Neural crest cell (in vitro differentiated cells): ENCODE data around the gene SLCO4A1. TPM values are rescaled to one million over a fixed set of nuclear protein-coding genes. Genes with fewer than 3 reads are reported as not detected.

Experiments
- DNase-seq: peaks from one replicate; pipeline ENCODE4 v3.0.0; 2021; ENCODE audit warnings: low read depth, mixed read lengths, low spot score
- H3K27ac Mint-ChIP-seq: one replicate; pipeline ENCODE4 v1.8.0; 2021; ENCODE audit warnings: mild to moderate bottlenecking, mixed read lengths; ENCODE audit not compliant: unreplicated experiment
- H3K27me3 Mint-ChIP-seq: 2 replicates; pipeline ENCODE4 v1.8.0; 2021; ENCODE audit warnings: low read depth, mild to moderate bottlenecking, mixed read lengths
- H3K36me3 Mint-ChIP-seq: 2 replicates; pipeline ENCODE4 v1.8.0; 2021; ENCODE audit warnings: low read depth, mild to moderate bottlenecking, mixed read lengths
- H3K4me1 Mint-ChIP-seq: 2 replicates; pipeline ENCODE4 v1.8.0; 2021; ENCODE audit warnings: mixed read lengths
- H3K4me3 Mint-ChIP-seq: one replicate; pipeline ENCODE4 v1.8.0; 2021; ENCODE audit warnings: mild to moderate bottlenecking, mixed read lengths
- H3K9me3 Mint-ChIP-seq: 2 replicates; pipeline ENCODE4 v1.8.0; 2021; ENCODE audit warnings: mixed read lengths
- CTCF ChIP-seq: fragments of 200-600 bp; sonication (generic); conservative IDR thresholded peaks from 2 replicates; pipeline ENCODE4 v1.5.0; 2021; ENCODE audit warnings: antibody characterized with exemption, mild to moderate bottlenecking
- total RNA-seq: library from RNA; stranded (reverse); gene quantifications from 2 replicates; pipeline ENCODE4 v1.2.1, GENCODE V29; 2021

SLCO4A1 gene
- total RNA-seq, 1 donor from 2014 or later = 7.0 TPM

- no peaks in the 10 kb centered on the region for H3K36me3 Mint-ChIP-seq
- H3K4me3 Mint-ChIP-seq = peak overlapping the region; percentile 78
- no peak overlapping the region for H3K27ac Mint-ChIP-seq
- peaks cover 12% of the 10 kb centered on the region for H3K4me1 Mint-ChIP-seq
- peaks cover 69% of the 10 kb centered on the region for H3K27me3 Mint-ChIP-seq
- DNase-seq = no peak
- no peaks in the 10 kb centered on the region for H3K9me3 Mint-ChIP-seq
- no peak for TF ChIP-seq CTCF
Measured at GRCh38 chr20:62642666-62643520, 590 bp downstream of the SLCO4A1 start.

GRCh38 chr20:62643521-62644043, 1.3 kb downstream of the SLCO4A1 start:
- no peaks in the 10 kb centered on the region for H3K36me3 Mint-ChIP-seq
- peaks cover 7% of the 10 kb centered on the region for H3K4me1 Mint-ChIP-seq
- no peaks in the 10 kb centered on the region for H3K9me3 Mint-ChIP-seq
- no peak for DNase-seq
- TF ChIP-seq CTCF = no peak
- peak overlapping the region; percentile 78 for H3K4me3 Mint-ChIP-seq
- H3K27ac Mint-ChIP-seq = no peak overlapping the region
- peaks cover 63% of the 10 kb centered on the region for H3K27me3 Mint-ChIP-seq

GRCh38 chr20:62644044-62644795, 1.9 kb downstream of the SLCO4A1 start:
- peaks cover 2% of the 10 kb centered on the region for H3K4me1 Mint-ChIP-seq
- peak overlapping the region; percentile 78 for H3K4me3 Mint-ChIP-seq
- no peak for TF ChIP-seq CTCF
- peaks cover 57% of the 10 kb centered on the region for H3K27me3 Mint-ChIP-seq
- DNase-seq = no peak
- H3K27ac Mint-ChIP-seq = no peak overlapping the region
- H3K36me3 Mint-ChIP-seq = no peaks in the 10 kb centered on the region
- H3K9me3 Mint-ChIP-seq = no peaks in the 10 kb centered on the region

- H3K4me3 Mint-ChIP-seq = peak overlapping the region; percentile 31
- H3K27ac Mint-ChIP-seq = no peak overlapping the region
- peaks cover 50% of the 10 kb centered on the region for H3K27me3 Mint-ChIP-seq
- H3K36me3 Mint-ChIP-seq = no peaks in the 10 kb centered on the region
- DNase-seq = no peak
- no peaks in the 10 kb centered on the region for H3K4me1 Mint-ChIP-seq
- TF ChIP-seq CTCF = no peak
- no peaks in the 10 kb centered on the region for H3K9me3 Mint-ChIP-seq
Measured at GRCh38 chr20:62644802-62645496, 2.6 kb downstream of the SLCO4A1 start.

- Mint-ChIP-seq H3K36me3 (no peaks in the 10 kb centered on the region), H3K27me3 (peaks cover 44% of the 10 kb centered on the region), H3K27ac (no peak overlapping the region), H3K4me1 (no peaks in the 10 kb centered on the region), H3K4me3 (no peak overlapping the region), H3K9me3 (no peaks in the 10 kb centered on the region)
- DNase-seq = no peak
- no peak for TF ChIP-seq CTCF
Measured at GRCh38 chr20:62645613-62646012, 3.3 kb downstream of the SLCO4A1 start.
